ENCODE results near the gene CGNL1.

CGNL1 gene

GRCh38 chr15:57438166-57438565 lies 61.9 kb downstream of the CGNL1 start:
- Histone ChIP-seq H3K4me1 (ENCODE audit: control insufficient read depth, insufficient read depth, low read length) (no peaks in the 10 kb centered on the region), H3K27ac (ENCODE audit: extremely low read depth, low read depth, low read length) (no peak overlapping the region), H3K4me3 (ENCODE audit: low read depth, low read length) (no peak overlapping the region), H3K9me3 (ENCODE audit: control insufficient read depth, insufficient read depth, low read depth, low read length) (no peaks in the 10 kb centered on the region), H3K36me3 (ENCODE audit: control insufficient read depth in 2 of 2, insufficient read depth in 1 of 2, low read length in 2 of 2) (peaks cover 0 to under 1% of the 10 kb centered on the region in 2 experiments; a peak in 1 of 3 replicates)
- TF ChIP-seq ZNF362 (tag by site-specific recombination; IDR thresholded peaks at IDR 0.05) (no peak), ZNF677 (tag by site-specific recombination; IDR thresholded peaks at IDR 0.05) (no peak), ZNF701 (tag by site-specific recombination; IDR thresholded peaks at IDR 0.05) (no peak)
- ChIA-PET CTCF (no interaction called here), POLR2A (no interaction called here)

- no peak for TF ChIP-seq OVOL3 (tag by site-specific recombination; IDR thresholded peaks at IDR 0.05)
- CTCF ChIA-PET = interaction anchor here (0.6 kb wide), 1 partner anchor 354 kb away, joined by 3 read pairs; no protein-coding TSS in a partner anchor
- no peaks in the 10 kb centered on the region for H3K9me3 ChIP-seq (ENCODE audit: control insufficient read depth, insufficient read depth, low read depth, low read length)
- H3K36me3 ChIP-seq (ENCODE audit: control insufficient read depth in 2 of 2, insufficient read depth in 1 of 2, low read length in 2 of 2) = peaks cover 0 to 4% of the 10 kb centered on the region in 2 experiments; a peak in 1 of 3 replicates
- POLR2A ChIA-PET = no interaction called here
- H3K27ac ChIP-seq (ENCODE audit: extremely low read depth, low read depth, low read length) = no peak overlapping the region
- no peaks in the 10 kb centered on the region for H3K4me1 ChIP-seq (ENCODE audit: control insufficient read depth, insufficient read depth, low read length)
- no peak overlapping the region for H3K4me3 ChIP-seq (ENCODE audit: low read depth, low read length)
Observed at GRCh38 chr15:57439128-57440027, 63.1 kb downstream of the CGNL1 start.

- no peak for TF ChIP-seq REPIN1 (tag by site-specific recombination; IDR thresholded peaks at IDR 0.05; ENCODE audit: low read depth)
- TF ChIP-seq ZNF426 (tag by site-specific recombination; IDR thresholded peaks at IDR 0.05) = no peak
- no peak for TF ChIP-seq ZNF639 (tag by site-specific recombination; IDR thresholded peaks at IDR 0.05)
- no peak for TF ChIP-seq IKZF3 (tag by site-specific recombination; IDR thresholded peaks at IDR 0.05)
- no peak for TF ChIP-seq ZNF148 (tag by site-specific recombination; IDR thresholded peaks at IDR 0.05; ENCODE audit: borderline replicate concordance)
- no peak for TF ChIP-seq ZNF776 (tag by site-specific recombination; IDR thresholded peaks at IDR 0.05; ENCODE audit: borderline replicate concordance)
- TF ChIP-seq ZNF133 (tag by site-specific recombination; IDR thresholded peaks at IDR 0.05) = no peak
- no peak for TF ChIP-seq ZNF600 (tag by site-specific recombination; IDR thresholded peaks at IDR 0.05)
- TF ChIP-seq ZNF518A (tag by site-specific recombination; conservative IDR thresholded peaks at IDR 0.05; ENCODE audit: low read depth) = no peak
- TF ChIP-seq ZNF792 (tag by site-specific recombination; IDR thresholded peaks at IDR 0.05) = no peak
- no peak for TF ChIP-seq ZNF626 (tag by site-specific recombination; IDR thresholded peaks at IDR 0.05)
- no peak for TF ChIP-seq ZNF48 (tag by site-specific recombination; IDR thresholded peaks at IDR 0.05)
- TF ChIP-seq ZNF473 (tag by site-specific recombination; IDR thresholded peaks at IDR 0.05) = no peak
- TF ChIP-seq ZBTB26 (tag by site-specific recombination; optimal IDR thresholded peaks at IDR 0.05) = no peak
- no peak overlapping the region for H3K27ac ChIP-seq (ENCODE audit: extremely low read depth, low read depth, low read length)
- H3K4me3 ChIP-seq (ENCODE audit: low read depth, low read length) = no peak overlapping the region
- ChIA-PET POLR2A (no interaction called here), CTCF (interaction anchor here (0.6 kb wide), 1 partner anchor 355 kb away, joined by 3 read pairs; no protein-coding TSS in a partner anchor)
- H3K36me3 ChIP-seq (ENCODE audit: control insufficient read depth in 2 of 2, insufficient read depth in 1 of 2, low read length in 2 of 2) = peaks cover 0 to 4% of the 10 kb centered on the region in 2 experiments; a peak in 1 of 3 replicates
- no peaks in the 10 kb centered on the region for H3K9me3 ChIP-seq (ENCODE audit: control insufficient read depth, insufficient read depth, low read depth, low read length)
- H3K4me1 ChIP-seq (ENCODE audit: control insufficient read depth, insufficient read depth, low read length) = no peaks in the 10 kb centered on the region
Observed at GRCh38 chr15:57440167-57440566, 63.9 kb downstream of the CGNL1 start.
